ENCODE data around the gene ZC3HAV1.

Gene ZC3HAV1

DNA sequence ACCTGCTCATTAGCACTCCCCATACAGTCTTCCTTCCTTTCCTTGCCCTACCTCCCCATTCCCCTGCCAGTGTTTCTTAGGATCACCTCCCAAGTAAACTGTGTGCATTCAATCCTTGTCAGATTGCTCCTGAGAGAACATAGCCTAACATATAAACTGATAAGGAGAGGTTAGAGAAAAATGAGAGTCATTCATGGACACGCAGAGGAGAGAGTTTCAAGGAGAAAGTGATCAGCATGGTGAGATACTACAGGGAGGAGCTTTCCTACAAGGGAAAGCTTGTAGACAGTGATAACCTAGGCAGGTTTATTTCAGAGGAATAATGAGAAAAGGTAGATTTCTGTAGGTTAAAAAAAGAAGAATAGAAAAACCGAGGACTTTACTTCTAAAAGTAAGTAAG lies 70.8 kb downstream of the ZC3HAV1 start:
- Histone ChIP-seq H3K4me1 (ENCODE audit: control insufficient read depth in 1 of 2, insufficient read depth in 1 of 2, low read depth in 1 of 2, low read length in 1 of 2) (peaks cover 12 to 15% of the 10 kb centered on the region in 2 experiments), H3K27ac (no peak overlapping the region), H3K27me3 (peaks cover 43% of the 10 kb centered on the region), H3K36me3 (peaks cover 6% of the 10 kb centered on the region), H3K4me3 (ENCODE audit: low read depth in 1 of 2, low read length in 1 of 2) (no peak overlapping the region), H3K9me3 (no peaks in the 10 kb centered on the region)
- TF ChIP-seq, protein P1, sequence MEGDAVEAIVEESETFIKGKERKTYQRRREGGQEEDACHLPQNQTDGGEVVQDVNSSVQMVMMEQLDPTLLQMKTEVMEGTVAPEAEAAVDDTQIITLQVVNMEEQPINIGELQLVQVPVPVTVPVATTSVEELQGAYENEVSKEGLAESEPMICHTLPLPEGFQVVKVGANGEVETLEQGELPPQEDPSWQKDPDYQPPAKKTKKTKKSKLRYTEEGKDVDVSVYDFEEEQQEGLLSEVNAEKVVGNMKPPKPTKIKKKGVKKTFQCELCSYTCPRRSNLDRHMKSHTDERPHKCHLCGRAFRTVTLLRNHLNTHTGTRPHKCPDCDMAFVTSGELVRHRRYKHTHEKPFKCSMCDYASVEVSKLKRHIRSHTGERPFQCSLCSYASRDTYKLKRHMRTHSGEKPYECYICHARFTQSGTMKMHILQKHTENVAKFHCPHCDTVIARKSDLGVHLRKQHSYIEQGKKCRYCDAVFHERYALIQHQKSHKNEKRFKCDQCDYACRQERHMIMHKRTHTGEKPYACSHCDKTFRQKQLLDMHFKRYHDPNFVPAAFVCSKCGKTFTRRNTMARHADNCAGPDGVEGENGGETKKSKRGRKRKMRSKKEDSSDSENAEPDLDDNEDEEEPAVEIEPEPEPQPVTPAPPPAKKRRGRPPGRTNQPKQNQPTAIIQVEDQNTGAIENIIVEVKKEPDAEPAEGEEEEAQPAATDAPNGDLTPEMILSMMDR (IDR thresholded peaks at IDR 0.05) = no peak

DNA sequence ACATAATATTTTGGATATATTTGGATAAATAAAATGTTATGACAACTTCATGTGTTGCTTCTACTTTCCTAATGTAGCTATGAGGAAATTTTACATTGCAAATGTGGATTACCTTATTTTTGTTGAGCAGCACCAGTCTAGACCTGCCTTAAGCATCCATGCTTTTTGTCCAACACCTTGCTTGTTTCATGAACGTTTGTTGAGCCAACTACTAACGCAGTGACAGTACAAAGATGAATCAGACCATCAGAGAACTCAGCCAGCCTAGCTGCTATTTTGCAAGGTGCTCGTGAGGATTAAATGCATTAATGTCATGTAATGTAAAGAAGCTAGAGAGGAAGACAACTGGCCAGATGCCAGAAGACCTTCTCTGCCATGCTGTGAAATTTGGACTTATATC lies 72.6 kb downstream of the ZC3HAV1 start:
- peaks cover 11 to 15% of the 10 kb centered on the region in 2 experiments for H3K4me1 ChIP-seq (ENCODE audit: control insufficient read depth in 1 of 2, insufficient read depth in 1 of 2, low read depth in 1 of 2, low read length in 1 of 2)

DNA sequence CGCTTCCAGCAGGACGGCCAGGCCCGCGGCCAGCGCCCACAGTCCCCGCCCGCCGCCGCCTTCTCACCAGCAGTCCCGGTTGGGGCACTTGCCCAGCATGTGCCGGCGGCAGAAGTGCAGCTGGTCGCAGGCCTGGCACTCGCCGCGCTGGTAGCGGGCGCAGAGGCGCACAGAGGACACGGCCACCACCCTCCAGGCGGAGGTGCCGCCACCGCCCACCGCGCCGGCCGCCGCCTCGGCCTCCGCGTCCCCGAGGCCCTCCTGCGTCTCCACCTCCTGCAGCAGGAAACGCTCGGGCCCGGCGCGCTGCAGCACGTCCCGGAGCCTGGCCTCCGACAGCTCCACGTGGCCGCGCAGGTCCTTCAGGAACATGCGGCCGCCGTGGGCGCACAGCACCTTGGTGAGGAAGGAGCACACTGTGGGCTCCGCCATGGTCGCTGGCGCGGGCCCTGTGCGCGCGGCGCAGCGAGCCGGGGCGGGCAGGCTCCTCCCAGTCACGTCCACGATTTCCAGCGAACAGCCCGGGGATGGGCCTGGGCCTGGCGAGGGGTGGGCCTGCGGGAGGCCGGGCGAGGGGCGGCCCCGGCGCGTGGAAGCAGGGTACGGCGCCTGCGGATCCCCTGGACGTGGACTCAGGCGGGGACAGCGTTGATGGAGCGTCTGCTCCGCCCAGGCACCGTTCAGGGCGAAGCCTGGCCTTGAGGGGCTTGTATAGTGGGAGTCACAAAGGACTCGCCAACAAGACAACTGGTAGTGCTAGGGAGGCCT lies 73.8 kb downstream of the ZC3HAV1 start, which contains the start of gene ZC3HAV1L:
TSS of gene ZC3HAV1L (minus strand) at position 457 of the 768 bp plus-strand sequence. CDS start at position 432, 25 bp downstream.
- Histone ChIP-seq H3K36me3 (no peaks in the 10 kb centered on the region), H3K27ac (no peak within 1 kb of the TSS), H3K4me3 (ENCODE audit: low read depth in 1 of 2, low read length in 1 of 2) (peak within 1 kb of the TSS; percentile 43 to 63), H3K9me3 (no peaks in the 10 kb centered on the region), H3K27me3 (peaks cover 44% of the 10 kb centered on the region), H3K4me1 (ENCODE audit: control insufficient read depth in 1 of 2, insufficient read depth in 1 of 2, low read depth in 1 of 2, low read length in 1 of 2) (peaks cover 11 to 15% of the 10 kb centered on the region in 2 experiments)
- TF ChIP-seq, protein P1 (IDR thresholded peaks at IDR 0.05) = no peak

More for the DNA sequence above, 72.6 kb downstream of the ZC3HAV1 start:
- Histone ChIP-seq H3K9me3 (no peaks in the 10 kb centered on the region), H3K36me3 (no peaks in the 10 kb centered on the region), H3K27ac (no peak overlapping the region), H3K27me3 (peaks cover 44% of the 10 kb centered on the region), H3K4me3 (ENCODE audit: low read depth in 1 of 2, low read length in 1 of 2) (no peak overlapping the region)
- TF ChIP-seq, protein P1 (IDR thresholded peaks at IDR 0.05) = no peak

DNA sequence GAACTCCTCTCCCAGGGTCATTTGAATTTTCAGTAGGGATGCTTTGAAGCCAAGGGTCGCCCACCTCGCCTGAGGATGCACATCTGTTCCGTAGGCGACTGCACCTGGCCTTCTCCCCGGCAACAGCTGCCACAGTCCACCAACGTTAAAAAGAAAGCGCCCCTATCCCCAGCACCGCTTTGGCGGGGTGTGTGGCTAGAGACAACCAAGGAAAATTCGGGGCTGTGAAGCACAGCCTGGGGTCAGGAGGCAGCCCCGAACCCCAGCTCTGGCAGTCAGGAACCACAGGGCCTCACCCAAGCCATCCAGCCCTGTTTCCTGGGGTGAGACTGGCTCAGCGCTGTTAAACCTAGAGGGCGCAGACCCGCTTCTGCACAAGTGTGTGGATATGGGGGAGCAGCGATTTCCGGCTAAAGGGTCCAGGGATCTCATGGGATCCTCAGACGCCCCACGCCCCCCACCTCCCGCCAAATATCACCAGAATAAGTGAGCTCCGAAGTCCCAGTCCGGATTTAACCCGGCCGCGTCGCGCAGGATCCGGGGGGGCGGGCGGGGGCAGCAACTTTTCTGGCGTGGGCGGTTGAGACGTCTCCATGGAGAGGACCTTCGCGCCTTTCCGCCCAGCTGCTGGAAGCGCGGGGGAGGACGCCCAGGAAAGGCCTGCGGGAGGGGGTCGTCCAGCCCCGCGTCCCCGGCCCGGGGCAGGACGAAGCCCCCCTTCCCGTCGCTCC lies 74.5 kb downstream of the ZC3HAV1 start:
- Histone ChIP-seq H3K4me3 (ENCODE audit: low read depth in 1 of 2, low read length in 1 of 2) (peak overlapping the region; percentile 43 to 63), H3K4me1 (ENCODE audit: control insufficient read depth in 1 of 2, insufficient read depth in 1 of 2, low read depth in 1 of 2, low read length in 1 of 2) (peaks cover 11 to 15% of the 10 kb centered on the region in 2 experiments), H3K36me3 (no peaks in the 10 kb centered on the region), H3K27me3 (peaks cover 44% of the 10 kb centered on the region), H3K27ac (no peak overlapping the region), H3K9me3 (no peaks in the 10 kb centered on the region)
- TF ChIP-seq, protein P1 (IDR thresholded peaks at IDR 0.05) = no peak

DNA sequence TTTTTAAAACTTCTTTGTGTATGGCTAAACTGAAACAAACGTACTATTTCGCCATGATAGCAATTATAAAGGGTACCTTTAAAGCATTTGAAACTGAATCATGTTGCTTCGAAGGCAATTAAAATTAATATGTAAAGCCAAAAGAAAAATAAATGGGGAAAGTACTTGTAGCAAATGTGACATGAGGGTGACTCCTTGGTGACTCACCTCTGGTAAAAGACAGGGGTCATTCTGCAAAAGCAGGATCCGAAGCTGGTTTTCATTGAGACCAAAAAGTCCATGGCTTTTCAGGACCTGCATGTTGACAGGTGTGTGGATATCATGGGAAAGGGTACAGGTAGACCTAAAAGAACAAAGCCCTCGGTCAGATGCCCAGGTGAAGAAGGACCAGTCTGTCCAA lies 75.2 kb downstream of the ZC3HAV1 start:
- no peak overlapping the region for H3K4me3 ChIP-seq (ENCODE audit: low read depth in 1 of 2, low read length in 1 of 2)
- peaks cover 44% of the 10 kb centered on the region for H3K27me3 ChIP-seq
- H3K9me3 ChIP-seq = no peaks in the 10 kb centered on the region
- no peak overlapping the region for H3K27ac ChIP-seq
- TF ChIP-seq, protein P1 (IDR thresholded peaks at IDR 0.05) = no peak
- no peaks in the 10 kb centered on the region for H3K36me3 ChIP-seq
- peaks cover 11 to 15% of the 10 kb centered on the region in 2 experiments for H3K4me1 ChIP-seq (ENCODE audit: control insufficient read depth in 1 of 2, insufficient read depth in 1 of 2, low read depth in 1 of 2, low read length in 1 of 2)
